BJ (cell line): ENCODE data around the gene NISCH. TPM values are rescaled to one million over a fixed set of nuclear protein-coding genes. Genes with fewer than 3 reads are reported as not detected.

Experiments
- CTCF ChIA-PET: fragments of 350-600 bp; formaldehyde crosslinking; extraction: SDS; loops from one replicate; lab custom pipeline; 2021; ENCODE audit warnings: antibody characterized with exemption, inconsistent platforms; lab: Yijun Ruan, JAX
- POLR2A ChIA-PET: fragments of 300-600 bp; sonication (Branson Sonifier 250); formaldehyde crosslinking; extraction: SDS; loops from one replicate; lab custom pipeline; 2021; ENCODE audit warnings: antibody characterized with exemption; lab: Charles Lee
- DNase-seq: peaks from one replicate; pipeline ENCODE4 v3.0.0-alpha.2; 2011; ENCODE audit warnings: low read depth
- H3K27me3 ChIP-seq: 2 replicates; pipeline ENCODE4 v1.6.0; 2011; ENCODE audit warnings: low read length; ENCODE audit not compliant: control insufficient read depth, insufficient read depth
- H3K36me3 ChIP-seq: 2 replicates; pipeline ENCODE4 v1.5.1; 2011; ENCODE audit warnings: low read length; ENCODE audit not compliant: control insufficient read depth, insufficient read depth
- H3K4me3 ChIP-seq: 2 replicates; pipeline ENCODE4 v1.5.1; 2011; ENCODE audit warnings: low read depth, mild to moderate bottlenecking, control low read depth, low read length
- CTCF ChIP-seq: IDR thresholded peaks from 2 replicates; pipeline ENCODE4 v1.5.1; 2011; ENCODE audit warnings: low read depth, mild to moderate bottlenecking, control low read depth, inconsistent platforms, low read length, moderate library complexity; ENCODE audit not compliant: insufficient read depth
- polyA plus RNA-seq: library from polyadenylated mRNA; depleted of rRNA; stranded (reverse); fragments of >200 nt; gene quantifications from 2 replicates; pipeline ENCODE4 v1.2.3, GENCODE V29; 2011

NISCH gene
- polyA plus RNA-seq, 1 experiment = 95.3 TPM

DNA sequence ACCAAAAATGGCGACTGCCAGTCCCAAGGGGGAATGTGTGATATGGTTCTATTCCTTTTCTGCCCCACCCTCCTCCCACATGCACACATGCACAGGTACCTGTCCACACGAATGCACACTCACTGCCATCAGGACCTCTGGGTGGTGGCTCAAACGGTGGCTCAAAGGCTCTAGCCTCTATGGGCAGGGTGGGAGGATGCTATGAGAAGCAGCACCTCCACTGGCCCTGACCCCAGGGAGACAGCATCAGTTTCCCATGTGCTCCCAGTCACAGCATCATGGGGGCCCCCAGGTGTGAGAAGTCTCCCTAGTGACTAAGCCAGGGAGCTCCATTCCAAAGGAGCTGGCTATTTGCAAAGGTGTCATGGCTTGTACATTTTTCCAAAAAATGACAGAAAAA, 26.4 kb upstream of the NISCH start:
- no peak for TF ChIP-seq CTCF
- DNase-seq = no peak
- H3K36me3 ChIP-seq = no peaks in the 10 kb centered on the region
- H3K27me3 ChIP-seq = peaks cover 2% of the 10 kb centered on the region; the same call in 1 of the 2 replicates
- no peak overlapping the region for H3K4me3 ChIP-seq
- ChIA-PET POLR2A (no interaction called here), CTCF (interaction anchor here (1.2 to 16.0 kb wide), 7 partner anchors 9 to 57 kb away, joined by 3 to 445 read pairs (median 21); partner anchors contain the start of genes SEMA3G and TNNC1)

DNA sequence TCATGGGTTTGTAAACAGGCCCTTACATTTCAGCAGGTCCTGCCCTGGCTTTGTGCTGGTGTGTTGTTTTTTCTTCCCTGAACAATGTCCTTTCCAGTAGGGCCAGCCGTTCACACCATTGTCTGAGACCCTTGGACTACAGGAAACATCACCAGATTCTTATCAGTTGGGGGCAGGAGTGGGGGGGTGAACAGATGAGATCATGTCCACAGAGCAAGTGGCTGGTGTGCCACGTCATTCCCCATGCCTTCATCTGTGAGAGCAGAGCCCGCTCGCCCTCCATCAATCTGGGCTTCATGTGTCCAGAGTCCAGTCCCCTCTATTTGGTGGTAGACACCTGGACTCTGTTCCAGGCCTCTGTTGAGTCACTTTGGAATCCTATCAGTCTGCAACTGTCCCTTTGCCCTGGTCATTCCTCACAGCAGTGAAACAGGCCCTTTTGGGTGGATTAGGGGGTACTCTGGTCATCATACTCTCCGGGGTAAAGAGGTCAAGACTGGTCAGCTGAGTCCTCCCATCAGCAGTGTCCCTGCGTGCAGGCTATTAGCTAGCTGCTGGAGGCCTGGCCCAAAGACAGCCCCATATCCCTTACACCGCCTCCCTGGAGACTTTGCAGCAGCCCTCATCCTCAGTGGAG, 25.5 kb upstream of the NISCH start:
- no peak for TF ChIP-seq CTCF
- CTCF ChIA-PET = interaction anchor here (1.5 to 16.0 kb wide), 6 partner anchors 8 to 39 kb away, joined by 3 to 445 read pairs (median 22); partner anchors contain the start of genes SEMA3G and TNNC1
- H3K36me3 ChIP-seq = no peaks in the 10 kb centered on the region
- no peak overlapping the region for H3K4me3 ChIP-seq
- POLR2A ChIA-PET = no interaction called here
- H3K27me3 ChIP-seq = peaks cover 7% of the 10 kb centered on the region
- DNase-seq = no peak

GRCh38 chr3:52430416-52430810, 25.0 kb upstream of the NISCH start:
- no peak overlapping the region for H3K4me3 ChIP-seq
- ChIA-PET POLR2A (no interaction called here), CTCF (interaction anchor here (0.8 to 16.0 kb wide), 3 partner anchors 9 to 18 kb away, joined by 3 to 445 read pairs (median 3); partner anchors contain the start of genes SEMA3G and TNNC1)
- DNase-seq = no peak
- H3K27me3 ChIP-seq = peaks cover 9% of the 10 kb centered on the region
- H3K36me3 ChIP-seq = no peaks in the 10 kb centered on the region
- TF ChIP-seq CTCF = no peak

DNA sequence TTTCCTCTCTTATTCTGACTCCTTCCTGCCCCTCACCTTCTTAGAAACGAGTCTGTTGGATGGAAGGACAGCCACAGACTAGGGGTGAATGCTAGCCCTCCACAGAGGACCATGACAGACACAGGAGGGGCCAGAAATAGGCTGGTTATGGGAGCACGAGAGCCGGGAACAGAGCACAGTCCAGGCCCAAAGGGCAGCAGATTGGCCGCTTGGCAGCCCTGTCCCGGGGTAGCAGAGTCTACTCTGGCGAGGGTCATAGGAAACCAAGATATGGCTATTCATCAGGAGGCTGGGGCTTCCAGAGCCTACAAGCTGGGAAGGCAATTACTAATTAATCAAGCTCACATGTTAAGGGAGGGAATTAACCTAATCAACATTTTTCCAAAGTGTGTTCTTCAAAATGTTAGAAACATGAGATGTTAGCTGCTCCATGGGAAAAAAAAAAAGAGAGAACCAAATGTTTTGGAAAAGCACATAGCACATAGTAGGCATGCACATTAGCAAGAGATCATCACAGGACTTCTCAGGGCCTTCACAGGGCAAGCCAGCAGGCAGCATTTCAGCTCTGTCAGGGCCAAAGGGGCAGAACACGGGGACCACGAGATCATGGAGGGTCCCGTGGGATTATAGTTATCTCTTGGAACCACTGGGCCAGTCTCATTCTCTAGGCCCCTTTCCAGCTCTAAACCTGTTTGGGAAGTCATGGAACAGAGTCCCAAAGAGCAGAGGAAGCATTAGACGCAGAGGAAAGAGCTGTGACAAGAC, 23.8 kb upstream of the NISCH start:
- ChIA-PET CTCF (interaction anchor here (0.6 to 16.0 kb wide), 7 partner anchors 8 to 260 kb away, joined by 3 to 445 read pairs (median 3); partner anchors contain the start of genes SEMA3G and TNNC1), POLR2A (no interaction called here)
- TF ChIP-seq CTCF = no peak
- Histone ChIP-seq H3K36me3 (no peaks in the 10 kb centered on the region), H3K27me3 (peaks cover 9% of the 10 kb centered on the region), H3K4me3 (no peak overlapping the region)
- no peak for DNase-seq

GRCh38 chr3:52432225-52432624, 23.2 kb upstream of the NISCH start:
- H3K36me3 ChIP-seq = no peaks in the 10 kb centered on the region
- POLR2A ChIA-PET = no interaction called here
- CTCF ChIA-PET = interaction anchor here (1.1 to 16.0 kb wide), 2 partner anchors 16 to 20 kb away, joined by 3 to 445 read pairs; partner anchors contain the start of genes SEMA3G and TNNC1
- TF ChIP-seq CTCF = no peak
- no peak overlapping the region for H3K4me3 ChIP-seq
- peaks cover 9% of the 10 kb centered on the region for H3K27me3 ChIP-seq
- no peak for DNase-seq
